WTC11 (cell line): Measurements from ENCODE around the gene ASGR1. TPM values are rescaled to one million over a fixed set of nuclear protein-coding genes. Genes with fewer than 3 reads are reported as not detected.

Experiments
- AR ChIP-seq: fragments of 250-450 bp; sonication (Bioruptor Pico); IDR thresholded peaks from 2 replicates; pipeline ENCODE4 v1.9.0; 2021; ENCODE audit warnings: mild to moderate bottlenecking
- ATF6 ChIP-seq: sonication (generic); formaldehyde crosslinking; IDR thresholded peaks from 2 replicates; pipeline ENCODE4 v1.8.1; 2023; ENCODE audit warnings: mild to moderate bottlenecking, missing genetic modification reagents
- CBFB ChIP-seq: sonication (generic); formaldehyde crosslinking; IDR thresholded peaks from 2 replicates; pipeline ENCODE4 v1.8.1; 2022; ENCODE audit warnings: mild to moderate bottlenecking, low read depth, missing genetic modification reagents
- EMX1 ChIP-seq: fragments of 250-450 bp; sonication (Bioruptor Pico); IDR thresholded peaks from 2 replicates; pipeline ENCODE4 v1.8.0; 2021; ENCODE audit warnings: mild to moderate bottlenecking
- FOXJ3 ChIP-seq: sonication (generic); formaldehyde crosslinking; IDR thresholded peaks from 2 replicates; pipeline ENCODE4 v1.9.0; 2021; ENCODE audit warnings: missing genetic modification reagents, mild to moderate bottlenecking, borderline replicate concordance
- GRHL2 ChIP-seq: fragments of 250-450 bp; sonication (Bioruptor Pico); IDR thresholded peaks from 2 replicates; pipeline ENCODE4 v1.8.0; 2022; ENCODE audit warnings: mild to moderate bottlenecking, moderate library complexity; ENCODE audit not compliant: insufficient replicate concordance, severe bottlenecking
- HMGXB4 ChIP-seq: sonication (generic); formaldehyde crosslinking; IDR thresholded peaks from 2 replicates; pipeline ENCODE4 v1.8.1; 2023; ENCODE audit warnings: mild to moderate bottlenecking, moderate library complexity, missing genetic modification reagents
- IRF2 ChIP-seq: sonication (generic); formaldehyde crosslinking; IDR thresholded peaks from 2 replicates; pipeline ENCODE4 v1.8.0; 2022; ENCODE audit warnings: low read depth, missing genetic modification reagents, borderline replicate concordance
- JAZF1 ChIP-seq: fragments of 250-450 bp; sonication (Bioruptor Pico); IDR thresholded peaks from 2 replicates; pipeline ENCODE4 v1.9.0; 2021; ENCODE audit warnings: moderate library complexity, mild to moderate bottlenecking, inconsistent platforms
- JUN ChIP-seq: sonication (generic); formaldehyde crosslinking; IDR thresholded peaks from 2 replicates; pipeline ENCODE4 v1.8.0; 2023; ENCODE audit warnings: mild to moderate bottlenecking, missing genetic modification reagents
- KAT7 ChIP-seq: sonication (generic); formaldehyde crosslinking; IDR thresholded peaks from 2 replicates; pipeline ENCODE4 v1.8.1; 2023; ENCODE audit warnings: missing genetic modification reagents, mild to moderate bottlenecking, borderline replicate concordance
- MLX ChIP-seq: sonication (generic); formaldehyde crosslinking; IDR thresholded peaks from 2 replicates; pipeline ENCODE4 v1.8.1; 2023; ENCODE audit warnings: mild to moderate bottlenecking, missing genetic modification reagents, moderate library complexity
- NR1H2 ChIP-seq: sonication (generic); formaldehyde crosslinking; IDR thresholded peaks from 2 replicates; pipeline ENCODE4 v1.9.0; 2021; ENCODE audit warnings: mild to moderate bottlenecking, moderate library complexity, missing genetic modification reagents
- NR2C2 ChIP-seq: sonication (generic); formaldehyde crosslinking; IDR thresholded peaks from 2 replicates; pipeline ENCODE4 v1.8.0; 2022; ENCODE audit warnings: mild to moderate bottlenecking, missing genetic modification reagents
- NR3C1 ChIP-seq: sonication (generic); formaldehyde crosslinking; conservative IDR thresholded peaks from 2 replicates; pipeline ENCODE4 v1.8.1; 2023; ENCODE audit warnings: low read depth, mild to moderate bottlenecking, missing genetic modification reagents
- SMAD3 ChIP-seq: sonication (generic); formaldehyde crosslinking; IDR thresholded peaks from 2 replicates; pipeline ENCODE4 v1.8.0; 2022; ENCODE audit warnings: missing genetic modification reagents, mild to moderate bottlenecking, borderline replicate concordance
- SP1 ChIP-seq: sonication (generic); formaldehyde crosslinking; conservative IDR thresholded peaks from 2 replicates; pipeline ENCODE4 v1.8.1; 2022; ENCODE audit warnings: missing genetic modification reagents
- TEAD1 ChIP-seq: sonication (generic); formaldehyde crosslinking; IDR thresholded peaks from 2 replicates; pipeline ENCODE4 v1.8.0; 2022; ENCODE audit warnings: mild to moderate bottlenecking, missing genetic modification reagents
- TEAD4 ChIP-seq: sonication (generic); formaldehyde crosslinking; IDR thresholded peaks from 2 replicates; pipeline ENCODE4 v1.8.0; 2022; ENCODE audit warnings: mild to moderate bottlenecking, missing genetic modification reagents
- ZBTB43 ChIP-seq: sonication (generic); formaldehyde crosslinking; IDR thresholded peaks from 2 replicates; pipeline ENCODE4 v1.8.1; 2023; ENCODE audit warnings: mild to moderate bottlenecking, missing genetic modification reagents
- ZNF138 ChIP-seq: sonication (generic); formaldehyde crosslinking; conservative IDR thresholded peaks from 2 replicates; pipeline ENCODE4 v1.8.1; 2022; ENCODE audit warnings: mild to moderate bottlenecking, moderate library complexity, missing genetic modification reagents
- ZNF423 ChIP-seq: fragments of 250-450 bp; sonication (Bioruptor Pico); IDR thresholded peaks from 2 replicates; pipeline ENCODE4 v2.1.2; 2022; ENCODE audit warnings: mild to moderate bottlenecking, moderate library complexity
- ZNF512 ChIP-seq: sonication (generic); formaldehyde crosslinking; IDR thresholded peaks from 2 replicates; pipeline ENCODE4 v1.8.1; 2022; ENCODE audit warnings: missing genetic modification reagents, borderline replicate concordance
- ZNF532 ChIP-seq: fragments of 250-450 bp; sonication (Bioruptor Pico); IDR thresholded peaks from 2 replicates; pipeline ENCODE4 v1.9.0; 2021; ENCODE audit warnings: mild to moderate bottlenecking, borderline replicate concordance
- total RNA-seq: library from RNA; stranded (reverse); gene quantifications from 3 replicates; pipeline ENCODE4 v1.2.3, GENCODE V29; 2021

Gene ASGR1
- total RNA-seq, 1 experiment from 2014 or later: 13.3 TPM

GRCh38 chr17:7219812-7220592 lies 40.8 kb upstream of the ASGR1 start, which contains the start of the genes ACADVL and DLG4 (continued):
- no peak; the same call in 1 of the 2 replicates for TF ChIP-seq JUN (CRISPR knock-in tag)
- TF ChIP-seq SMAD3: 0 out of 2 replicates have a peak, but pooled peaks have one; percentile 19
- TF ChIP-seq SP1 (CRISPR knock-in tag): no peak
- no peak for TF ChIP-seq ZBTB43 (CRISPR knock-in tag)
- no peak; the same call in 1 of the 2 replicates for TF ChIP-seq TEAD1
- 0 out of 2 replicates have a peak, but pooled peaks have one; percentile 52 for TF ChIP-seq EMX1
- TF ChIP-seq KAT7 (CRISPR knock-in tag): no peak
- no peak for TF ChIP-seq ZNF532 (CRISPR knock-in tag)
- no peak for TF ChIP-seq GRHL2 (CRISPR knock-in tag)
- no peak for TF ChIP-seq ZNF512 (CRISPR knock-in tag)
- TF ChIP-seq IRF2 (CRISPR knock-in tag): no peak
- TF ChIP-seq NR1H2 (CRISPR knock-in tag): no peak
- no peak for TF ChIP-seq ZNF423 (CRISPR knock-in tag)
- no peak for TF ChIP-seq MLX (CRISPR knock-in tag)
- no peak for TF ChIP-seq TEAD4 (CRISPR knock-in tag)
- TF ChIP-seq CBFB (CRISPR knock-in tag): no peak
- no peak for TF ChIP-seq HMGXB4 (CRISPR knock-in tag)
- TF ChIP-seq ATF6 (CRISPR knock-in tag): no peak
- no peak for TF ChIP-seq FOXJ3 (CRISPR knock-in tag)
- no peak for TF ChIP-seq ZNF138 (CRISPR knock-in tag)
- TF ChIP-seq JAZF1 (CRISPR knock-in tag): no peak
- no peak for TF ChIP-seq AR
- no peak for TF ChIP-seq NR3C1 (CRISPR knock-in tag)
- TF ChIP-seq NR2C2: no peak
